IPS-NIHi7 (cell line): ENCODE measurements around the gene CDH22.

Experiments used
- DNase-seq: peaks from one replicate; pipeline ENCODE4 v3.0.0; 2012; ENCODE audit warnings: mixed read lengths; ENCODE audit errors: extremely low spot score

CDH22 gene

DNA sequence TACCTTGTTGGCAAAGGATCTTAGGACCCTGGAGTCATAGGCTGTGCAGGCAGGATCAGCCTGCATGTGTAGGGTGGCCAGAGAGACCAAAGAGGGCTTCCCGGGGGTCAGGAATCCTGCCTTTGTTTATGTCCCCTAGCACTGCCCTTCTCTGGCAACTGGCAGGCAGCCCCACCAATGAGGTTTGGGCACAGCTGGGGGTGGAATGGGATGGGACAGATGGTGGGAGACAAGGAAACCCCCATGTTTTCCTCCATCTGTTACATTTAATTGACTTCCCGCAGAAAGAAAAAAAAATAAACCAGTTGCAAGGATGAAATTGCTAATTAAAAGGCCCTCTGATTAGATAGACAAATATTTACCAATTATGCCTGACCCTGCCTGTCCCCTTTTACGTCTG lies 162.6 kb downstream of the CDH22 start:
- peak; percentile 50 for DNase-seq

DNA sequence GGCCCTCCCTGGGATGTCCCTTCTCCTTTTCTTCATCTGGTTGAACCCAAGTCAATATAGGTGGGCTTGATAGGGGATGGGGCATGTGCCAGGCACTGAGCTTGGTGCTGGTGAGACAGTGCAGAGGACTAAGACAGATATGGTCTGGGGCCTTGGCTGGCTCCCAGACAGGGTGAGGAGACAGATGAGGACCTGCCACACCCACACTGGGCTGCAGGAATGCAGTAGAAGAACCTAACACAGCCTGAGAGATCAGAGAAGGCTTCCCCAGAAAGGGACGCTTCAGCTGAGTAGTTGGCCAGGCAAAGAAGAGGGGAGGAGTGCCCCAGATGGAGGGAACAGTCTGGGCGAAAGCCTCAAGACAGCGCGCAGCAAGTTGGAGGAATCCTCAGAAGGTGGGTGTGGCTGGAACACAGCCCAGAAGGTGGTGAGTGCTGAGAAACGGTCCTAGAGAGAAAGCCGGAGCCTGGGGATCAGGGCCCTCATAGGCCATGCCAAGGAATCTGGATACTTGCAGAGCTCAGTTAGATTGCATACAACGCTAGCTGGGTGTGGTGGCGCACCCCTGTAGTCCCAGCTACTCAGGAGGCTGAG lies 163.8 kb downstream of the CDH22 start:
- no peak for DNase-seq

DNA sequence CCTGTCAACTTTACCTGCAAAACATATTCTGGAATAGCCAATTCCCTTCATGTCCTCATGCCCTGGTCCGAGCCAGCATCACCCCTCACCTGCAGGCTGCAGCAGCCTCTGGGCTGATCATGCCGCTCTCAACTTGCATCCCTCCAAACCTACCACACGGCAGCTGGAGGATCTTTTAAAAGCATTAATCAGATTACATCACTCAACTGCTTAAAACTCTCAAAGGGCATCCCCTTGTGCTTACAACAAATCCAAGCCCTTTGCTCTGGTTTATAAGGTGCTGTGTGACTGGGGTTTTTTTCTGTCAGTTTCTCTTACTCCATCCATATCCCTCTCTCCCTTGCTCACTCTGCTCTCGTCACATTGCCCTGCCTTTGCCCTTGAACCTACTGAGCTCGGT lies 166.2 kb downstream of the CDH22 start:
- DNase-seq, result no peak

GRCh38 chr20:46139908-46140482 lies 168.3 kb downstream of the CDH22 start:
- DNase-seq, result no peak

- DNase-seq, result no peak
Observed at GRCh38 chr20:46139266-46139889, 168.9 kb downstream of the CDH22 start.

GRCh38 chr20:46137816-46138215 lies 170.5 kb downstream of the CDH22 start:
- DNase-seq, result no peak

DNA sequence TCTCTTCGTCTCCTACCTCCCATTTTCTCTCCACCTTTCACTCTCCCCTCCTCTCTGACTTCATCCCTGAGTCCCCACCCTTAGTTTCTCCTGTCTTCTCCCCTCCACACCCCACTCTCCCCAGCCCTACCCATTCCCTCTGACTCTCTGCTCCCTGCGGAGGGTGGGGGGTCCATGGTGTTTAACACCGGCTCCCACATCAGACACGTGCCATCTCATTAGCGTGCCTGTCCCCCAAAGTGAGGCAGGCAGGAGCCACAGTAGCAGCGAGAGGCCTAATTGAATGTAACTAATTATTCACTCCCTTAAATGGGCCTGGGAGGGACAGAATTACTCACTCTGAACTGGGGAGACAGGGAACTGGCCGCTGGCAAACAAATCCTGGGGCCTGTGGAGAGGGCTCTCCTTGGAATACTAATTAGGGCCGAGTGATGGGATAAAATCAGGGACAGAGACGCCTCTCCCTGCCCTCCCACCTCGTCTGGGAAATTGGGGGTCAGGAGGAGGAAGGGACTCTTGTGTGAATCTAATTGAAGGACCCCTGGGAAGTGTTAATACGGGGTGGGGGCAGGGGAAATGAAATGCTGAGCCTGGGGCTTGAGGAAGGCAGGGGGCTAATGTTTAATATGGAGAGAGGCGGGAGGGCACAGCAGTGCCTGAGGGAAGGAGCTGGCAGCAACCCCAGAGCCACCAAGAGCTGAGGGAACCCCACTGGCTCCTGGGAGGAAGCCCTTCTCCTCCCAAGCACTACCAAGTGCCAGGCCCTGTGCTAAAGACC lies 172.3 kb downstream of the CDH22 start:
- peak; percentile 42 for DNase-seq

DNA sequence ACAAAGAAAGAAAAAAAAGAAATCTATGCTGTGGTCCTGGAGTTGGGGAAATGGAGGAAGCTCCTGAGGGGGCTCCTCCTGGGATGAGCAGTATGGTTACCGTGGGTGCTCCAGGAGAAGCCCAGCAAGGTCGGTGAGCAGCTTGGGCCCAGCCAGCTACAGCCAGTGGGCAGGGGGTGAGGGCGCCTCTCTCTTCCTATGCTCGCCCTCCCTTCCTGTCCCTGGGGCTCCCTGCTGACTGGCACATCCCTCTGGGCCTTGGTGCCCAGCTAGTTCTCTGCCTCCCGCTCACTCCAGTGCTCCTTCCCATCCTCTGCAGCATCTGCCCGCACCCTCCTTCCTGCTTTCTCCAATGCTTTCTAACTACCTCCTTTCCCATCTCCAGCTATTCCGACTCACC lies 173.6 kb downstream of the CDH22 start:
- DNase-seq, result no peak

DNA sequence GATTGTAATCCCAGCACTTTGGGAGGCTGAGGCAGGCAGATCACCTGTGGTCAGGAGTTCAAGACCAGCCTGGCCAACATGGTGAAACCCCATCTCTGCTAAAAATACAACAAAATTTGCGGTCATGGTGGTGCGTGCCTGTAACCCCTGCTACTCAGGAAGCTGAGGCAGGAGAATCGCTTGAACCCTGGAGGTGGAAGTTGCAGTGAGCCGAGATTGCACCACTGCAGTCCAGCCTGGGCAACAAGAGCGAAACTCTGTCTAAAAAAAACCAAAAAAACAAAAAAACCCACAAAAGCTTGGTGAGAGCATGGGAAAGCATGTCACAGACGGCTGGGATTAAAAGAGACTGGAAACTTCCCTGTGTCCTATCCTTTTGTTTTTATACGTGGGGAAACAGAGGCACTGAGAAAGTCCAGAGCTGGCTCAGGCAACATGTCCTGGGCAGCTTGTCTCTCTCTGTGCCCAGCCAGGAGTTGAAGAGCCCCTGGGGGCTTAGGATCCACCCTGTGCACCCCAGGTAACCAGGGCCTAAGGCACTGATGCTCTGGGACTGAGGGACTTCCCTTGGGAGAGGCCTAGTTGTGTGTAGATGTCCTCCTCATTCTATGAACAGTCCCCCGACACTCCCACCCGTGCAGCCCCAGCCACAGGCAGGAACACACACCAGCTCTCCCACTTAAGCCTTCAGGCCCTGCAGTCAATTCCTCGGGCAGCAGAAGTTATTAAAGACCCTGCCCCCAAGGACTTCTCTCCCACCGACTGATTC lies 174.2 kb downstream of the CDH22 start:
- DNase-seq, result no peak

- DNase-seq, result peak; percentile 88
Observed at GRCh38 chr20:46132705-46133120, 175.6 kb downstream of the CDH22 start.

DNA sequence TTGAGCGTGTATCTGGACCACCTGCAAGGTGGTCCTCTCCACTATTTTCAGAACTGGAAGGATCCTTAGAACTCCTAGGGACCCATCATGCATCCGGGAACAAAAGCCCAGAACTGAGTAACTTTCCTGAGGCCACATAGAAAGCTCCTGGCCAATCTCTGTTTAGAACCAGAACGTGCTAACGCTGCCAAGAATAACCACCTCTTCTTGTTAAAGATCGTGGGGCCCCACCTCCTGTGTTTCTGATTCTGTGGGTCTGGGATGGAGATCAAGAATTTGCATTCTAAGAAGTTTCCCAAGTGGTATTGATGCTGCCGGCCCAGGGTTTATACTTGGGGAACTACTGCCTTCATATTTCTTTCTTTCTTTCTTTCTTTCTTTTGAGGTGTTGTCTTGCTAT lies 176.9 kb downstream of the CDH22 start:
- no peak for DNase-seq

DNA sequence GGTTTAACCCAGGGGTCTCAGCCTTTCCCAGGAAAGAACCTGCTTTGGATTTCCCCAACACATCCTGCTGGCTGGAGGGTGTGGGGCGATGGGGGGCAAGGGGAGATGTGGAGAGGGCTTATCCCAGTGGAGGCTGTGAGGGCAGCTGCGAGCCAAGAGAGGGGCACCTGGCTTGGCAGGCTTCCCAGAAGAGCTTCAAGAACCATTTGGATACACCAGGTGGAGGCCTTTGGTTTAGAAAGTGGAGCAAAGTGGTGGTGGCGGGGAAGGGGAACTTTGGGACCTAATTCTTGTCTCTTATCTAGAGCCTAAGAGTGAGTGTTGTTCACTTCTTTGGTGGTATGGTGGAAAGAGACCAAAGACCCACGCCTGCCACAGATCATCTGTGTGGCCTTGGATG lies 177.8 kb downstream of the CDH22 start:
- DNase-seq, result no peak

DNA sequence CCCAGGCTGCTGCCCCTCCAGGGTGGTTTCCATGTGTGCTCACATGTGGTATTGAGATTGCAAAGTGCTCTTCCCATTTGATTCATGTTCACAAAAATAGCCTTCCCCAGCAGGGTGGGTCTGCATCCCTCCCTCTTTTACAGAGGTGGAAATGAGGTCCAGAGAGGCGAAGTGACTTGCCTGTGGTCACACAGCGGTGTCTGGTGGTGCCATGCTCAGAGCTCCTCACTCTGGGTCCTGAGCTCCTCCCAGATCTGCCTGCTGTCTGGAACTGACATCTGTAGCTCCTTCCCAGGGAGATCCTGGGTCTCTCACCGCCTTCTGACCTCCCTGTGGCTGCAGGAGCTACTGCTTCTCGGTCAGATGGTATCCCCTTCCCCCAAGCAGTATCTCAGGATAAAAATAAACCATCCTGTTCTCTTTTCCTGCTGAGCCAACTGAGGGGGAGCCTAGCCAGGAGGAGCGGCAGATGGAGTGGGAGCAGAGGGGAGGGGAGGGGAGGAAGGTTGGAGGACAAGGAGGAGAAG lies 178.3 kb downstream of the CDH22 start:
- DNase-seq, result no peak

GRCh38 chr20:46128310-46129151 lies 179.8 kb downstream of the CDH22 start:
- peak; percentile 81 for DNase-seq

DNA sequence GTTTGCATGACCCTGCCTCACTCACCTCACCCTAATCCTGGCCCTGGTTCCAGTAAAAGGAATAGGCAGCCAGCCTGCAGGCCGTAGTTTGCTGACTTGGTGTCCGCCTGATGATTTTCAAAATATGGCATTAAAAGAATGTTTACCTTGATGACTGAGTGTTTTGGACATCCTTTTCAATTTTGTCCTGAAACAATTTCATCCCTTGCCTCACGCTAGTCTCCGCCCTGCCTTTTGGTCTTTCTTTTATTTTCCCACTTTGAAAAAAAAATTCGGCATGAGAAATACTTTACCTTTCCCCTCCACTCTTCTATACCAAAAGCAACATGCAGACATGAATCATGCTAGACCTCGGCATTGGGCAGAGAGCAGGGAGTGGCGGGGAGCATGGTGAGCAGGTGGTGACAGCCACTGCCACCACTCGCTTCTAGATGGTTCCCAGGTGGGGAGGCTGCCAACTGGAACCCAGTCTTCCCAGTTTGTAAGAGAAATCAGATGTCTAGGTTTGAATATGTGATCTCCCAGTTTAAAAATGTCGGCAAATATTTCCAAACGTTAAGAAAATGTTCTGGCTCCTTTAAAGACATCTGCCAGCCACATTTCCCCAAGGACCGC lies 180.8 kb downstream of the CDH22 start:
- DNase-seq, result no peak

DNA sequence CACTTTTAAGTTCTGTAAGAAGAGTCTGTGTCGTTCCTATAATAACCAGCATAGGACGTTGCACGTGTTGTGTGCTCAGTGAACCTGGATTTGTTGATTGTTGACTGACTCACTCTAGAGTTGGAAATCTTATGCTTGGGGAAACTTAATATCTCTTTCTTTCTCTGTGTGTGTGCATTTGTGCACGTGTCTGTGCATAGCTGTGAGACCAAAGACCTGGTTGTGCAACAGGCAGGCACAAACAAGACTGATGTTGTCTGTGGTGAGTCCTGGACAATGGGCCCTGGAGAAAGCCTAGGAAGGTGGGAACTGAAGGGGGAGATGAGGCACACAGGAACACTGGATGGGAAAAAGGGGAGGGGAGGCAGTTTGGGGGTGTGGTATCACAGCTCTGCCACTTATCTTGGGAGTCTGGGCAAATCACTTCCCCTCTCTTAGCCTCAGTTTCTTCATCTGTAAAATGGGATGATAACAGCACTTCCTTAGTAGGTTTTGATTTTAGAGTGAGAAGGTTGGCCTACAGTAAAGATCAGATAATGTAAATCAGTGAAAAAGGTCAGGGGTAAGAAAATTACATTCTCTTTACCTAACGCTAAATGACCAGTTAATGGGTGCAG lies 181.8 kb downstream of the CDH22 start:
- no peak for DNase-seq
